Ramos (cell line): ENCODE results near the gene UGT2B10.
"Not testable (repeated sequence)": the region's sequence is repeated elsewhere in the genome, so short reads cannot be mapped to it uniquely, and the experiment has no call there.

ENCODE experiments used
- in situ Hi-C: fragments of 300-500 bp; cut with MboI; formaldehyde crosslinking; loops from one replicate; pipeline ENCODE4 v1.14.3; 2022; ENCODE audit warnings: low sequenced_read_pairs; ENCODE audit not compliant: unreplicated experiment

Gene UGT2B10

GRCh38 chr4:68815617-68816409 is at the start of gene UGT2B10:
UGT2B10 (plus strand) TSS chr4:68815994; CDS start chr4:68816020, 26 bp downstream.
- in situ Hi-C loops: not testable (repeated sequence)

DNA sequence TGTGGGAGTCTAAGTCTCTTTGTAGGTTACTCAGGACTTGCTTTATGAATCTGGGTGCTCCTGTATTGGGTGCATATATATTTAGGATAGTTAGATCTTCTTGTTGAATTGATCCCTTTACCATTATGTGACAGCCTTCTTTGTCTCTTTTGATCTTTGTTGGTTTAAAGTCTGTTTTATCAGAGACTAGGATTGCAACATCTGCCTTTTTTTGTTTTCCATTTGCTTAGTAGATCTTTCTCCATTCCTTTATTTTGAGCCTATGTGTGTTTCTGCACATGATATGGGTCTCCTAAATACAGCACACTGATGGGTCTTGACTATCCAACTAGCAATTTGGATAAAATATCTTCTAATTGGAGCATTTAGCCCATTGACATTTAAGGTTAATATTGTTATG is 44.0 kb upstream of the UGT2B10 start:
- in situ Hi-C loops: not testable (repeated sequence)

DNA sequence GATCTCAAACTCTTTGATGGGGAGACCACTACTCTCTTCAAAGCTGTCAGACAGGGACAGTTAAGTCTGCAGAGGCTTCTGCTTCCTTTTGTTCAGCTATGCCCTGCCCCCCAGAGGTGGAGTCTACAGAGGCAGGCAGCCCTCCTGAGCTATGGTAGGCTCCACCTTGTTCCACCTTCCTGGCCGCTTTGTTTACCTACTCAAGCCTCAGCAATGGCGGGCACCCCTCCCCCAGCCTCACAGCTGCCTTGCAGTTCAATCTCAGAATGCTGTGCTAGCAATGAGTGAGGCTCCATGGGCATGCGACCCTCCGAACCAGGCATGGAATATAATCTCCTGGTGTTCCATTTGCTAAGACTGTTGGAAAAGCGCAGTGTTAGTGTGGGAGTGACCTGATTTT is 42.1 kb upstream of the UGT2B10 start:
- in situ Hi-C loops: no loop called here

DNA sequence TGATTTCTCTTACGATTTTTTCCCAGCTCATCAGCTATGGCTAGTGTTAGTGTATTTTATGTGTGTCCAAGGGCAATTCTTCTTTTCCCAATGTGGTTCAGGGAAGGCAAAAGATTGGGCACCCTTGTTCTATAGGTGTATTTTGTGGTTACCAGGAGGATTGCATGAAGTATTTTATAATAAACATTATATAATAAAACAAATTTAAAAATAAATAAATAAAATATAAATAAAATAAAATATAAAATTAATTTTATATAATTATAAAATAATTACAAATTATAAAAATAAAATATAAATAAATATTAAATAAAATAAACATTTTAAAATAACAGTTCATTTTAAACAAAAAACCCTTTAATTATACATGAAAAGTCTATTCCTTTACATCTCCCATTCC is 35.6 kb upstream of the UGT2B10 start:
- in situ Hi-C loops: no loop called here

DNA sequence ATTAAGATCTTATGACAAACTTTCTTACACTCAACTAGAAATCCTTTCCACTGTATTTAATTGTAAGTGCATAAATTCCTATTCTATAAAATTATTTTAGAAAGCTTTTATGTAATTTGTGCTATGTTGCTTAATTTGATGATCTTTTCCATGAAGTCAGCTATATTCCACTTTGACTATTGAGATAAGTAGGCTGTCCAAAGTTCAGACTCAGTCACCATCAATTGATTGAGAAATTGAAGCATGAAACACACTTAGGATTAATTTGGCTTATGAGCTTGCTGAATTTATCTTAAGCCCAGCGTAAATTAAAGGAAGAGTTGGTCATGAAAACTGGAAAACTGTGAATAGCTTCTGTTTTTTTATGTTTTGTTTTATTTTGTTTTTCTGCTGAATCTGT is 18.7 kb upstream of the UGT2B10 start:
- in situ Hi-C loops: no loop called here

GRCh38 chr4:68797618-68798017 is 18.2 kb upstream of the UGT2B10 start:
- in situ Hi-C loops: no loop called here

- in situ Hi-C loops: no loop called here
Measured at GRCh38 chr4:68803013-68803412, 12.8 kb upstream of the UGT2B10 start.

GRCh38 chr4:68808060-68808459 is 7.7 kb upstream of the UGT2B10 start:
- in situ Hi-C loops: no loop called here

DNA sequence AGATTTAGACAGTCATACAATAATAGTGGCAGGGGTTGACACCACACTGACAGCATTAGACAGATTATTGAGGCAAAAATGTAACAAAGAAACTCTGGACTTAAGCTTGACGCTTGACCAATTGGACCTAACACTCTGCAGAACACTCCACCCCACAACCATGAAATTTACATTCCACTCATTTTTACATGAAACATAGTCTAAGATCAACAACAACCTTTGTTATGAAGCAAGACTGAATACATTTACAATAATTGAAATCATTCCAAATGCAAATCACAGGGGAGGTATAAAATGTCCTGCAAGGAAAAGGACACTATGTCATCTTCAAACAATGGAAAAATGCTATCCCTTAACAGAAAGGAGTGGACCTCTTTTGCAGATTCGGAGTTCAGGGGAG is 4.9 kb upstream of the UGT2B10 start:
- in situ Hi-C loops: no loop called here

- in situ Hi-C loops: not testable (repeated sequence)
Measured at GRCh38 chr4:68816410-68817265, 844 bp downstream of the UGT2B10 start.

DNA sequence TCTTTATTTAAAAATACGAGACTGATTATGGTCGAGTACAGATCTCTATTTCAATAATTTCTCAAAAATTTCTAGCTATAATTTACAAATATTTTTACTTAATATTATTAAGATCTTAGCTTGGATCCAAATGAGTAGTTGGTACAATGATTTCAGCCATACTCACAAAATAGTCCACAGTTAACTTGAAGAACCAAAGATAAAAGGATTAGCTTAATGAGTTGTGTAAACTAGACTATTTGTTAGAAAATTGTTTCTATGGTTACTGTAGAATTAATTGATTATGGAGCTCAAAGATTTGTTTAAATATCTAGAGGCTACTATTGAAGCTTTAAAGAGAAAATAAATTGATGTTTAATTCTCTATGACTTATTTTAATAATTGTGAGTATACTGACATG is 1.6 kb downstream of the UGT2B10 start:
- in situ Hi-C loops: no loop called here

DNA sequence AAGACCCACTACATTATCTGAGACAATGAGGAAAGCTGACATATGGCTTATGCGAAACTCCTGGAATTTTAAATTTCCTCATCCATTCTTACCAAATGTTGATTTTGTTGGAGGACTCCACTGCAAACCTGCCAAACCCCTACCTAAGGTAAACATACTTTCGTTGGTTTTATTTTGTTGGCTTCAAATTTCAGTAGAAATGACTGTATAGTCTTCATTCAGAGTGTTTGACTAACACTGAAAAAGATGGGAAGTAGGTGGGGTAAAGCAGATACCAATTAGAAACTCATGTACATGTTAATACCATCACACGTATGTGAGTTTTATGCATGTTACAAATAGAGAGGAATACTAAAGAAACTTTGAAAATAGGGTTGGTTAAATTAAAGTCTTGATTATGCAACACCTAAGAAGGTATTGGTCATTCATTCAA is 2.3 kb downstream of the UGT2B10 start:
- in situ Hi-C loops: not testable (repeated sequence)

- in situ Hi-C loops: no loop called here
Measured at GRCh38 chr4:68831642-68832041, 15.8 kb downstream of the UGT2B10 start.

DNA sequence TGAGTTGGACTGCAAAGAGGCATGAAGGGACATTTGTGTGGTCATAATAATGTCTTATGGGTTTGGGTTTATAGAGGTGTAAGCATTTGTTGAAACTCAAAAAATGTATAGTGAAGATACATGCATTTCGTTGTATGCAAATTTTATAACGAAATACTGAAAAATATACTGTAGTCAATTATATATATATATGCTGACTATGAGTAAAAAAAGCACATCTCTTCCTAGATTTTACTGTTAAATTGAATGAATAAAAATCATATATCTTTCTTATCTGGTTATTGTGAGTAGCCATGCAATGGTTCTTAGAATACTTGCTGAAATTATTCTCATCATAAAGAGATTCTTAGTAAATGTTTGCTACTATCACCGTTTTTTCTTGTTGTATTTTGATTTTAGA is 34.5 kb downstream of the UGT2B10 start:
- in situ Hi-C loops: no loop called here

- in situ Hi-C loops: no loop called here
Measured at GRCh38 chr4:68855771-68856170, 40.0 kb downstream of the UGT2B10 start.

GRCh38 chr4:68858039-68858438 is 42.2 kb downstream of the UGT2B10 start:
- in situ Hi-C loops: no loop called here

GRCh38 chr4:68859655-68860054 is 43.9 kb downstream of the UGT2B10 start:
- in situ Hi-C loops: no loop called here

- in situ Hi-C loops: no loop called here
Measured at GRCh38 chr4:68861057-68861456, 45.3 kb downstream of the UGT2B10 start.

DNA sequence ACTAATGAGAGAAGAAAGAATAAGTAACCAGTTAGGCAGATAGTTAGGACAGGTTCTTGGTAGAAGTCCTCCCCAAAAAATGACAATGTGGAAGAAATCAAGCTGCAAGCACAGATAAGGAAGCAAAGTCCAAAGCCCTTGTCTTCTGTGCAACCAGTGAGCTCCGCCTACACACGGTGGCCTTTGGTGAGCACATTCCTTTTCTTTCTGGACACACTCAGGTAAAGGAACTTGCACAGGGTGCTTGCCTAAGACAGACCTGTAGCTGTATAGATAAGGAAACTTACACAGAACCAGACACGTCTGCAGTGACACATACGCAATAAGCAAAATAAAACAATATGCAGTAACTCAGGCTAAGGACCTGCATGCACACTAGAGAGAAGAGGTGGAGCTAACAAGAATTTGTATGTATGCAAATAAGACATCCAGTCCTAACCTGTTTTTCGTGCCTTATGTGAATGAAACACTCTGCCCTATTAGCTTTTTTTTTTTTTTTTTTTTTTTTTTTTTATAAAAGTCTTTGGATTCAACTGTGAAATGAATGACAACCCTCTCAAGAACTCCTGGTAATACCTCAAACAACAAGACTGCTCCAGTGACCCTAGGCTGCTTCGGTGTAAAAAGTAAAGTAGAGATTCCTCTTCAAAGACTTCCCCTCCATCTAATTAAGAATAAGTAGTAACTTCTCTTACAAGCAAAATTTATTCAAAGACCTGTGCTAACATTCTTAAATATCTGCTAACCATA is 48.8 kb downstream of the UGT2B10 start:
- in situ Hi-C loops: no loop called here

- in situ Hi-C loops: no loop called here
Measured at GRCh38 chr4:68865188-68865638, 49.4 kb downstream of the UGT2B10 start.

DNA sequence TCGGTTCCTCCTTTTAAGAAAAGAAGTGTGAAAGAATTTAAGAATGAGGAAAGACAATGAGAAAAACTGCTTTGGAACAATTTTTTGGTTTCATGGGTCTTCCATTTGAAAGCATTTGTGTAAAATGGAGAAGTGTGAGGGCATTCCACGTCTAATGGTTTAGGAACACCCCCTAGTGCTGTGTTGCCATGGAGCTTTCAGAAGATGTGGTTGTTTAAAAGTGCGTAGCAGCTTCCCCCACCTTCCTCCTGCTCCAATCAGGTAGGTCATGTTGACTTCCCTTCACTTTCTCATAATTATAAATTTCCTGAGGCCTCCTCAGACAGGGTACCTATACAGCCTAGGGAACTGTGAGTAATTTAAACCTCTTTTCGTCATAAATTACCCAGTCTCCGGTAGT is 50.0 kb downstream of the UGT2B10 start:
- in situ Hi-C loops: no loop called here
